Kidney epithelial cell (primary cell): ENCODE results near the gene BCAS3. TPM values are rescaled to one million over a fixed set of nuclear protein-coding genes. Genes with fewer than 3 reads are reported as not detected.

Source experiments
- DNase-seq: peaks from one replicate; pipeline ENCODE4 v3.0.0-alpha.2; 2010; ENCODE audit warnings: low read depth
- H3K27me3 ChIP-seq: 2 replicates; pipeline ENCODE4 v1.6.0; 2011; ENCODE audit warnings: low read length; ENCODE audit not compliant: control insufficient read depth, insufficient read depth
- H3K36me3 ChIP-seq: 2 replicates; pipeline ENCODE4 v1.5.1; 2011; ENCODE audit warnings: low read length; ENCODE audit not compliant: control insufficient read depth, insufficient read depth
- H3K4me3 ChIP-seq: 2 replicates; pipeline ENCODE4 v1.5.1; 2011; ENCODE audit warnings: low read depth, mild to moderate bottlenecking, control low read depth, low read length
- total RNA-seq: library from RNA; depleted of rRNA; stranded (reverse); fragments of >200 nt; gene quantifications from 2 replicates; pipeline ENCODE4 v1.2.3, GENCODE V29; 2015
- TF ChIP-seq, protein P1 (sequence below): IDR thresholded peaks from 2 replicates; pipeline ENCODE4 v1.5.1; 2011; ENCODE audit warnings: mild to moderate bottlenecking, moderate library complexity, low read length, control low read depth, inconsistent platforms; ENCODE audit not compliant: insufficient read depth, poor library complexity, severe bottlenecking

The BCAS3 gene
- total RNA-seq, 1 donor from 2014 or later = 26.7 TPM

DNA sequence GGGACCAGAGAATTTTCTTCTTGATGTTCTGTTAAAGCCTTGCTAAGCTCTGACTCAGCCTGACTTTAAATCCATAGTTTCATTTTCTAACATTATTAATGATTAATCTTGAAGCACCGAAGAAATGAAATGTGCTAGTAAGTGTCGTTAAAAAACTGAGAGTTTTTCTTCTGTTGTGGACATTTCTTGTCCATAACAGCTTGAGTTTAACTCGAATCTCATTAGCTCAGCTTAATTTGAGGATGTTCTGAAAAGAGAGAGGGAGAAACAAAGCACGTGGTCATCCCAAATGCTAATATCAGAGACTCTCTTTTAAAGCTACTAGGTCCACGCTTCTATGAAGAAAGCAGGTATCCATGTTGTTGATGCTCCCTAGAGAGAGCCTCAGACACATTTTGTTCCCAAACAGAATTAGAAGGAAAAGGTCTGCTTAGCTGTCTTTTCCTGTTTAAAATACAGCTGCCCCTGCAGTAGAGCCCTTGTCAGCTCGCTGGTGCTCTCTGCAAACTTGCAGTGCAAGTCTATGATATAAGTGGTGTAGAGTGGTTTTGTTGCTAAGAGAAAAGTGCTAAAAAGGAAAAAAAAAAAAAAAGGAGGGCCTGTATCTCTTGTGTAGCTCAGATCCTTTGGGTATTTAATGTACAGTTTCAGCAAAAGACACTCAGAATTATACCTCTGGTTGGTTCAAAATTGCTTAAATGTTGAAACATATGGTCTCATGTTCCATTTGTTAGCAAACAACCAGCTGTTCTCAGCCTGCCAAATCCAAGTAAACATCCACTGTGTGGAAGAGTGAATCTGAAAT, 530.9 kb downstream of the BCAS3 start:
- Histone ChIP-seq H3K36me3 (no peaks in the 10 kb centered on the region), H3K27me3 (no peaks in the 10 kb centered on the region), H3K4me3 (no peak overlapping the region)
- TF ChIP-seq, protein P1, sequence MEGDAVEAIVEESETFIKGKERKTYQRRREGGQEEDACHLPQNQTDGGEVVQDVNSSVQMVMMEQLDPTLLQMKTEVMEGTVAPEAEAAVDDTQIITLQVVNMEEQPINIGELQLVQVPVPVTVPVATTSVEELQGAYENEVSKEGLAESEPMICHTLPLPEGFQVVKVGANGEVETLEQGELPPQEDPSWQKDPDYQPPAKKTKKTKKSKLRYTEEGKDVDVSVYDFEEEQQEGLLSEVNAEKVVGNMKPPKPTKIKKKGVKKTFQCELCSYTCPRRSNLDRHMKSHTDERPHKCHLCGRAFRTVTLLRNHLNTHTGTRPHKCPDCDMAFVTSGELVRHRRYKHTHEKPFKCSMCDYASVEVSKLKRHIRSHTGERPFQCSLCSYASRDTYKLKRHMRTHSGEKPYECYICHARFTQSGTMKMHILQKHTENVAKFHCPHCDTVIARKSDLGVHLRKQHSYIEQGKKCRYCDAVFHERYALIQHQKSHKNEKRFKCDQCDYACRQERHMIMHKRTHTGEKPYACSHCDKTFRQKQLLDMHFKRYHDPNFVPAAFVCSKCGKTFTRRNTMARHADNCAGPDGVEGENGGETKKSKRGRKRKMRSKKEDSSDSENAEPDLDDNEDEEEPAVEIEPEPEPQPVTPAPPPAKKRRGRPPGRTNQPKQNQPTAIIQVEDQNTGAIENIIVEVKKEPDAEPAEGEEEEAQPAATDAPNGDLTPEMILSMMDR = no peak
- DNase-seq = no peak

DNA sequence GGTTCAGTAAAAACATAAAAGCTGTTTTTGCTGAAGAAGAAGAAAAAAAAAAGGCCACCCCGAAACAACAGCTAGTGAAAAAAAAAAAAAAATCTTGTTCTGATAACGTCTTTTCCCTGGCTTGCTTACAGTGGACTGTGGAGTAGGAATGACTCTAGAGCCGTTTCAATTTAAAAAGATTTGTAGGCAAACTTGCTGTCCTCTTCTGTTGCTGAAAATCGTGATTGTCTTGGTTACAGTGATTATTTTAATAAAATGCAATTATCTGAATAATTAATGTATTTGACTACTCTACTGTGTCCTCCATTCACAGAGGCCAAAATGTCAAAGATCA, 531.4 kb downstream of the BCAS3 start:
- no peak for DNase-seq
- Histone ChIP-seq H3K27me3 (no peaks in the 10 kb centered on the region), H3K36me3 (no peaks in the 10 kb centered on the region), H3K4me3 (no peak overlapping the region)
- TF ChIP-seq, protein P1 = no peak

DNA sequence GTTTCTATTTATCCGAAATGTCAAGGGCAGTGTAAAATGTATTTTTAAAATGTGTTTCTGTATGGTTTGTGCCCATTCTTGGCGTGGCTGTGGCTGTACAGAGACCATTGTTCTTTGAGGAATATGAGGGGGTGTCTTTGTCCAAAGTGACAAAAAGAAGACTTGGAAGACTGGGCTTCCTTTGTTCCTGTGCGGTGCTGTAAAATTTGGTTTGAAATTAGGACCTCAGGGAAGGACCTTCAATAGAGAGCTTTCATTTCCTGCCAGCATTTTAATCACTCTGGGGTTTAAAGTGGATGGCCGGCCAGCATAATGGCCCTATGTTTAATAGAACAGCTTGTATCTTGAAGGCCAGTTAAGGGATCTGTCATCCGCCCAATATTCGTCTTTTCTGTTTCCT, 531.9 kb downstream of the BCAS3 start:
- Histone ChIP-seq H3K36me3 (no peaks in the 10 kb centered on the region), H3K4me3 (no peak overlapping the region), H3K27me3 (no peaks in the 10 kb centered on the region)
- DNase-seq = no peak
- TF ChIP-seq, protein P1 = no peak

- TF ChIP-seq, protein P1 = no peak
- no peak for DNase-seq
- H3K27me3 ChIP-seq = no peaks in the 10 kb centered on the region
- no peak overlapping the region for H3K4me3 ChIP-seq
- no peaks in the 10 kb centered on the region for H3K36me3 ChIP-seq
Observed at GRCh38 chr17:61211236-61211635, 533.6 kb downstream of the BCAS3 start.

GRCh38 chr17:61212655-61213054, 535.0 kb downstream of the BCAS3 start:
- TF ChIP-seq, protein P1 = no peak
- Histone ChIP-seq H3K36me3 (no peaks in the 10 kb centered on the region), H3K27me3 (no peaks in the 10 kb centered on the region), H3K4me3 (no peak overlapping the region)
- no peak for DNase-seq

DNA sequence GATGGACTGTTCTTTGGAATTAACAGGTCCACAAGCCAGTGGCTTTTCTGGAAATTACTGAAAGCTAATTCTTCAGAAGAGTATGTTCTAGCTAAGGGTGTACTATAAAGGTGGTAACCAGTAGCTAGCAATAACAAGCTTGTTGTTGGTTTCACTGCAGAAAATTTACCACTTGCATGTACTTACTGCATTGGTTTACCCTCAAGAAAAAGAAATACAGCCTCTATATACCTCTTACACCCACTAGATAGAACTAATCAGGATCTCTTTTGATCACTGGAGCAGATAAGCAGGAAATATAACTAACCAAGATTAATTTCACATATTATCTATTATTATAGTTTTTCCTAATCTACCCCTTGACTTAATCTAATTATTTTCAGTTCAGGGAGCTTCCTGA, 537.1 kb downstream of the BCAS3 start:
- TF ChIP-seq, protein P1 = no peak
- Histone ChIP-seq H3K27me3 (no peaks in the 10 kb centered on the region), H3K4me3 (no peak overlapping the region), H3K36me3 (no peaks in the 10 kb centered on the region)
- DNase-seq = no peak
